DND-41 (cell line): ENCODE measurements around the gene CD4.

Experiments
- CTCF ChIP-seq: IDR thresholded peaks from 2 replicates; pipeline ENCODE4 v1.5.1; 2012; ENCODE audit warnings: borderline replicate concordance, low read length, moderate library complexity, mild to moderate bottlenecking; ENCODE audit not compliant: poor library complexity, severe bottlenecking; ENCODE audit errors: extremely low read depth
- EZH2 ChIP-seq: IDR thresholded peaks from 3 replicates; pipeline ENCODE4 v1.6.1; 2012; ENCODE audit warnings: borderline replicate concordance, low read depth, mild to moderate bottlenecking, moderate library complexity, low read length, inconsistent platforms; ENCODE audit not compliant: severe bottlenecking

- no peak for TF ChIP-seq CTCF
- no peak for TF ChIP-seq EZH2
Measured at GRCh38 chr12:6867413-6868210, 78.3 kb downstream of the CD4 start, which contains the start of gene TPI1.
